GM23338 (cell line): ENCODE data around the gene FAM53A. TPM values are rescaled to one million over a fixed set of nuclear protein-coding genes. Genes with fewer than 3 reads are reported as not detected.

Source experiments
- ATAC-seq: fragments of 200-7000 bp; cut with Tn5 transposase; 3 replicates; pipeline ENCODE4 v1.9.1; 2020
- DNase-seq: peaks from one replicate; pipeline ENCODE4 v3.0.0-alpha.2; 2015; ENCODE audit warnings: low spot score
- H2AFZ ChIP-seq: fragments of 200-600 bp; sonication (generic); 2 replicates; pipeline ENCODE4 v1.8.0; 2016; ENCODE audit warnings: antibody characterized with exemption, mild to moderate bottlenecking, moderate library complexity
- H3F3A ChIP-seq: fragments of 200-600 bp; sonication (generic); replicated peaks from 2 replicates; pipeline ENCODE4 v1.8.0; 2017; ENCODE audit warnings: antibody characterized with exemption, mixed run types, low read depth
- H3K27ac ChIP-seq: fragments of 200-600 bp; sonication (generic); 2 replicates; pipeline ENCODE4 v1.6.1; 2016; ENCODE audit warnings: low read depth
- H3K27me3 ChIP-seq: fragments of 200-600 bp; sonication (generic); 2 replicates; pipeline ENCODE4 v1.8.0; 2016; ENCODE audit warnings: mild to moderate bottlenecking, mixed run types, moderate library complexity; ENCODE audit not compliant: insufficient read depth
- H3K36me3 ChIP-seq: fragments of 200-600 bp; sonication (generic); 2 replicates; pipeline ENCODE4 v1.8.0; 2016; ENCODE audit warnings: mild to moderate bottlenecking; ENCODE audit not compliant: insufficient read depth
- H3K4me1 ChIP-seq: fragments of 200-600 bp; sonication (generic); 2 replicates; pipeline ENCODE4 v1.8.0; 2016; ENCODE audit warnings: mild to moderate bottlenecking, moderate library complexity; ENCODE audit not compliant: insufficient read depth
- H3K4me2 ChIP-seq: fragments of 200-600 bp; sonication (generic); 2 replicates; pipeline ENCODE4 v1.7.1; 2017; ENCODE audit warnings: mixed run types
- H3K4me3 ChIP-seq: fragments of 200-600 bp; sonication (generic); 2 replicates; pipeline ENCODE4 v1.6.1; 2016; ENCODE audit warnings: mixed run types
- H3K79me2 ChIP-seq: fragments of 200-600 bp; sonication (generic); replicated peaks from 2 replicates; pipeline ENCODE4 v1.8.0; 2017; ENCODE audit warnings: mild to moderate bottlenecking; ENCODE audit not compliant: insufficient read depth
- H3K9me2 ChIP-seq: fragments of 200-600 bp; sonication (generic); 2 replicates; pipeline ENCODE4 v1.8.0; 2017; ENCODE audit not compliant: insufficient read depth
- H4K20me1 ChIP-seq: fragments of 200-600 bp; sonication (generic); replicated peaks from 2 replicates; pipeline ENCODE4 v1.8.0; 2017; ENCODE audit warnings: mild to moderate bottlenecking; ENCODE audit not compliant: insufficient read depth
- H3K27ac Mint-ChIP-seq: 2 replicates; pipeline ENCODE4 v1.8.0; 2020; ENCODE audit warnings: inconsistent platforms, mild to moderate bottlenecking, moderate library complexity, mixed read lengths
- H3K27me3 Mint-ChIP-seq: 3 replicates; pipeline ENCODE4 v1.8.0; 2022; ENCODE audit warnings: low read depth, mild to moderate bottlenecking, moderate library complexity, mixed read lengths, inconsistent platforms; ENCODE audit not compliant: insufficient read depth, poor library complexity
- H3K36me3 Mint-ChIP-seq: 3 replicates; pipeline ENCODE4 v1.8.0; 2021; ENCODE audit warnings: low read depth, mild to moderate bottlenecking, inconsistent platforms, moderate library complexity, mixed read lengths
- H3K4me1 Mint-ChIP-seq: 3 replicates; pipeline ENCODE4 v1.8.0; 2020; ENCODE audit warnings: mild to moderate bottlenecking, inconsistent platforms, mixed read lengths
- H3K4me3 Mint-ChIP-seq: 3 replicates; pipeline ENCODE4 v1.8.0; 2021; ENCODE audit warnings: moderate library complexity, mild to moderate bottlenecking, inconsistent platforms, mixed read lengths
- H3K9me3 Mint-ChIP-seq: 3 replicates; pipeline ENCODE4 v1.8.0; 2020; ENCODE audit warnings: moderate library complexity, mild to moderate bottlenecking, inconsistent platforms, mixed read lengths
- CREB1 ChIP-seq: fragments of 250-450 bp; sonication (Bioruptor Pico); IDR thresholded peaks from 2 replicates; pipeline ENCODE4 v1.5.0; 2020; ENCODE audit warnings: low read depth, mild to moderate bottlenecking, moderate library complexity
- CTCF ChIP-seq, 2 experiments: fragments of 200-600 bp in 1 of 2; sonication (generic) in 1 of 2; conservative IDR thresholded peaks; 2 replicates each; pipeline versions ENCODE4 v1.5.1 to v1.6.1; 2016 to 2017; ENCODE audit warnings: antibody characterized with exemption in 2 of 2, low read depth in 2 of 2, mild to moderate bottlenecking in 2 of 2, moderate library complexity in 1 of 2
- ETS1 ChIP-seq: IDR thresholded peaks from 2 replicates; pipeline ENCODE4 v1.6.1; 2016; ENCODE audit warnings: antibody characterized with exemption
- EZH2 ChIP-seq: fragments of 200-600 bp; sonication (generic); IDR thresholded peaks from one replicate; pipeline ENCODE4 v1.8.0; 2017; ENCODE audit warnings: antibody characterized with exemption, mild to moderate bottlenecking, low read depth; ENCODE audit not compliant: unreplicated experiment
- EZH2phosphoT487 ChIP-seq: fragments of 200-600 bp; sonication (generic); IDR thresholded peaks from one replicate; pipeline ENCODE4 v1.8.1; 2018; ENCODE audit warnings: antibody characterized with exemption; ENCODE audit not compliant: unreplicated experiment
- NANOG ChIP-seq: IDR thresholded peaks from 2 replicates; pipeline ENCODE4 v1.6.1; 2016; ENCODE audit warnings: antibody characterized with exemption, borderline replicate concordance
- POLR2AphosphoS5 ChIP-seq: IDR thresholded peaks from 2 replicates; pipeline ENCODE4 v1.6.1; 2016; ENCODE audit warnings: antibody characterized with exemption, low read depth
- REST ChIP-seq: IDR thresholded peaks from one replicate; pipeline ENCODE4 v1.6.1; 2018; ENCODE audit warnings: antibody characterized with exemption; ENCODE audit not compliant: unreplicated experiment
- ZNF462 ChIP-seq: fragments of 250-450 bp; sonication (Bioruptor Pico); IDR thresholded peaks from 2 replicates; pipeline ENCODE4 v1.5.0; 2020; ENCODE audit warnings: mild to moderate bottlenecking, moderate library complexity
- polyA plus RNA-seq: library from polyadenylated mRNA; unstranded; fragments of >200 nt; fragmentation: Nextera tagmentation; extraction: Ambion mirVana; gene quantifications from 2 replicates; pipeline ENCODE4 v1.2.1, GENCODE V29; 2016
- total RNA-seq: library from RNA; depleted of rRNA; stranded (reverse); fragments of >200 nt; shearing (Covaris generic); gene quantifications from 2 replicates; pipeline ENCODE4 v1.2.3, GENCODE V29; 2014

Gene FAM53A
- total and polyA plus RNA-seq, 2 experiments from 2014 or later: 1.1 to 3.1 TPM

- TF ChIP-seq ZNF462 (CRISPR knock-in tag): no peak
- no peak for TF ChIP-seq POLR2AphosphoS5
- TF ChIP-seq REST: no peak
Observed at GRCh38 chr4:1675802-1676137, 8.3 kb downstream of the FAM53A start (continued).

- H3K4me2 ChIP-seq: no peak overlapping the region
- no peak for ATAC-seq
- no peak overlapping the region for H3K27ac ChIP-seq
- Mint-ChIP-seq H3K9me3 (no peaks in the 10 kb centered on the region), H3K4me3 (no peak overlapping the region), H3K36me3 (no peaks in the 10 kb centered on the region), H3K27me3 (peaks cover 10% of the 10 kb centered on the region), H3K4me1 (peaks cover 13% of the 10 kb centered on the region), H3K27ac (no peak overlapping the region)
- H4K20me1 ChIP-seq: no peaks in the 10 kb centered on the region
- H3K36me3 ChIP-seq: no peaks in the 10 kb centered on the region
- H2AFZ ChIP-seq: no peak overlapping the region
- no peaks in the 10 kb centered on the region for H3K79me2 ChIP-seq
- no peaks in the 10 kb centered on the region for H3K4me1 ChIP-seq
- no peaks in the 10 kb centered on the region for H3K9me2 ChIP-seq
- H3K27me3 ChIP-seq: no peaks in the 10 kb centered on the region
- no peak for DNase-seq
- H3F3A ChIP-seq: no peaks in the 10 kb centered on the region
- no peak overlapping the region for H3K4me3 ChIP-seq
- no peak for TF ChIP-seq EZH2
- TF ChIP-seq POLR2AphosphoS5: no peak
- no peak for TF ChIP-seq CTCF (conservative IDR thresholded peaks at IDR 0.05; ENCODE audit: low read depth in 2 of 2)
- no peak for TF ChIP-seq CREB1 (CRISPR knock-in tag)
- TF ChIP-seq EZH2phosphoT487: no peak
- TF ChIP-seq NANOG: no peak
- TF ChIP-seq ETS1: no peak
Observed at GRCh38 chr4:1675136-1675801, 8.8 kb downstream of the FAM53A start.
